ENCODE results near the gene CHPT1.

CHPT1 gene

DNA sequence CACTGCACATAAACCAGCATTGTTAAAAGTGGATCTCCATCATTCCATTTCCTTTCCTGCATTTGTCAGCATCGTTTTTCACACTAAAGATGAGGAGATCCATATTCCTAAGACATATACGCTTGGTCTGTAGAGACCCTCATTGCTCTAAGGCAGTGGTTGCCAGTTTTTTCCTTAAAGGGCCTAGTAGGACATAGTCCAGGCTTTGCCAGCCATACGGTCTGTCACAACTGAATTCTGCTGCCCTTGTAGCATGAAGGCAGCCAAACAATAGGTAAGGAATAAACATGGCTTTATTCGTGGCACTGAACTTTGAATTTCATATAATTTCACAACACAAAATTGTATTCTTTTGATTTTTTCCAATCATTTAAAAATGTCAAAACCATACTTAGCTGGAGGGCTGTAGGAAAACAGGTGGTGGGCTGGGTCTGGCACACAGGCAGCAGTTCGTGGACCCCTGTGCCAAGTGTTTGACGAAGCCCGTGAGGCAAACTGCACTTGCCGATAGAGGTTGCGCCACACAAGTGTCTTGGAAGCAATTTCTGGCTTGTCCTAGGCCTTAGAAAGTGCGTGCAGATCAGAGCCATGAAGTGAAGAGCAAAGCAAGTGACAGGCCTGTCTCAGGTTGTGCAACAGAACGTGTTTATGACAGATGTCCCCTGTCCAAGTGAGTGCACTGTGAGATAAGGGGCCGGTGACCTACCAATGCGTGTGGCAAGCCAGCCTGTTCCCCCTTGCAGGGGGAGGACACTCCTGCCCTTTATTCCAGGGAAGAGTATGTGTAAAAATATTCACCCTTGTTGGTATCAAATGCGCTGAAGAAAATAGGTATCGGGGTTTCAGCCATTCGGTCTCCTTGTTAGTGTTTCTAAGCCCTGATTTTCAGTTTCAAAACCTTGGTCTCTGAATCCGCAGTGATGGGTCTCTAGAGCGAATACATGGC, 916 bp upstream of the CHPT1 start:
- no peaks in the 10 kb centered on the region for H3K36me3 Mint-ChIP-seq
- peak overlapping the region; percentile 41 for H3K27ac Mint-ChIP-seq
- H3K4me1 Mint-ChIP-seq (ENCODE audit: low read depth) = peaks cover 42% of the 10 kb centered on the region
- no peaks in the 10 kb centered on the region for H3K27me3 Mint-ChIP-seq
- H3K4me3 Mint-ChIP-seq = peak overlapping the region; percentile 91
- H3K9me3 Mint-ChIP-seq (ENCODE audit: low read depth) = no peaks in the 10 kb centered on the region

DNA sequence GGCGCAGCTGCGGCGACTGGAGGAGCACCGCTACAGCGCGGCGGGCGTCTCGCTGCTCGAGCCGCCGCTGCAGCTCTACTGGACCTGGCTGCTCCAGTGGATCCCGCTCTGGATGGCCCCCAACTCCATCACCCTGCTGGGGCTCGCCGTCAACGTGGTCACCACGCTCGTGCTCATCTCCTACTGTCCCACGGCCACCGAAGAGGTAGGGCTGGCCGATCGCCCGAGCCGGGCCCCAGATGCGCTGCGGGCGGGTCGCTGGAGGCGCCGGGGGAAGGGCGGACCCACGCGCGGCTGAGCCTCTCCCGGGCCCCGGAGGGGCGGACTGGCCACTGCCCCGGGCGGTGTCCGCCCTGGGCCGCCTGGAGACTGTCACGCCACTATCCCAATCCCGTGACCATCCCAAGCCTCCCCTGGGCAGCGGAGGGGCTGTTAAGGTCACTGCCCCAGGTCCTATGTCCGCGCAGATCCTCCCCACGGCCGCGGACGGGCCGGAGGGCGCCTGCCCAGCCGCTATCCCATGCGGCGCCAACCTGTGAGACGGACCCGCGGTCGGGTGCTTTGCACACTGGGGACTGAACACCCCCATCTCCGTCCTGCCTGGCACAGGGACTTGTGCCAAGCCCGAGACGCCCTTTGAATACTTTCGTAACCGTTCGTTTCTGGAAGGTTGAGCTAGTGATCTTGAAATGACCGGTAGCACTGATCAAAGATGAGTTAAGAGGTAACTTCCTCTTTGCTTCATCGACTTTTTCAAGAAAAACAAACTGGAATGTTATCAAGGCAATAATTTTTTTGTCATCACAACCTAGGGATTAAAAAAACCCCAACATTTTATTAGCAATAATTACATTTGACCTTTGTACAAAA, 725 bp downstream of the CHPT1 start:
- H3K36me3 Mint-ChIP-seq = no peaks in the 10 kb centered on the region
- H3K27me3 Mint-ChIP-seq = no peaks in the 10 kb centered on the region
- peak overlapping the region; percentile 86 for H3K27ac Mint-ChIP-seq
- H3K4me1 Mint-ChIP-seq (ENCODE audit: low read depth) = peaks cover 47% of the 10 kb centered on the region
- peak overlapping the region; percentile 92 for H3K4me3 Mint-ChIP-seq
- H3K9me3 Mint-ChIP-seq (ENCODE audit: low read depth) = no peaks in the 10 kb centered on the region

DNA sequence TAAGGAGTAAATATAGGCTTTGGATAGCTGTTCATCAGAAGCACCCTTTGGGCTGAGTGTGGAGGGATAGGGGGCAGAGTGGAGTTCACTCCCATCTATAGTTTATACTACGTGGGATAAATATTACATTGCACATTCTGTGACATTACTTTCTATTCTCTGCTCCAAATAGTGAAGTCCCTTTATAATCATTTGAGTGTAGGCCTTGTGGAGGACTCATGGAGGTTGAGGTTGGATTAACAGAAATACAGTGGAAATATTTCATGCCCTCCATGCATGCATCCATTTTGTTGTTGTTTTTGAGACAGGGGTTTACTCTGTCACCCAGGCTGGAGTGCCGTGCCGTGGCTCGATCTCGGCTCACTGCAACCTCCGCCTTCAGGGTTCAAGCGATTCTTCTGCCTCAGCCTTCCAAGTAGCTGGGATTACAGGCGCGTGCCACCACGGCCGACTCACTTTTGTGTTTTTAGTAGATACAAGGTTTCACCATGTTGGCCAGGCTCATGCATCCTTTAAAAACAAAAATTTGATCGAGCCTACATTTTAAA, 1.4 kb downstream of the CHPT1 start:
- H3K27me3 Mint-ChIP-seq = no peaks in the 10 kb centered on the region
- peaks cover 47% of the 10 kb centered on the region for H3K4me1 Mint-ChIP-seq (ENCODE audit: low read depth)
- H3K4me3 Mint-ChIP-seq = peak overlapping the region; percentile 92
- no peaks in the 10 kb centered on the region for H3K36me3 Mint-ChIP-seq
- no peaks in the 10 kb centered on the region for H3K9me3 Mint-ChIP-seq (ENCODE audit: low read depth)
- peak overlapping the region; percentile 86 for H3K27ac Mint-ChIP-seq

DNA sequence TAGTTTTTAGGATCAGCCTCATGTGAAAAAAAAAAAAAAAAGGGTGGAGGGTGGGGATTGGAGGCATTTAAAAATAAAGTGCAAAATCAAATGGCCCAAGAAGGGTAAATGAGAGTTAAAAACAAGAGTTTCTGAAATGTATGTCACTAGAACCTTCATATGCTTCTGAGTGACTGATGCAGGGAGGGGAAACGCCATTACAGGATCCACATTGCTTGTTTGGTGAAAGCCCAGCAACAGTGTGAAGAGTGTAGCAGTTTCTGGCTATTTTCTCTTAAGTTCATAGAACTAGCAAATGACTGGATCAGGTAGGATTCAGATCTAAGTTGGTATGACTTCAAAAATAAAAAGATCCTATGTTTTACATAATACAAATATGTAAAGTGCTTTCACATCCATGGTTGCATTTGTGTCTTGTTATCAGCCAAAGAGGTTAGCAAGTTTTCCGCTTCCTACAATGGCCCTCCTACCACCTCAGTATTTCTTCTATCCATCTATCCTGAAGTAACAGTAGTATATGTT, 2.9 kb downstream of the CHPT1 start:
- Mint-ChIP-seq H3K9me3 (ENCODE audit: low read depth) (no peaks in the 10 kb centered on the region), H3K27ac (peak overlapping the region; percentile 42), H3K36me3 (no peaks in the 10 kb centered on the region), H3K4me3 (peak overlapping the region; percentile 47), H3K4me1 (ENCODE audit: low read depth) (peaks cover 45% of the 10 kb centered on the region), H3K27me3 (no peaks in the 10 kb centered on the region)

DNA sequence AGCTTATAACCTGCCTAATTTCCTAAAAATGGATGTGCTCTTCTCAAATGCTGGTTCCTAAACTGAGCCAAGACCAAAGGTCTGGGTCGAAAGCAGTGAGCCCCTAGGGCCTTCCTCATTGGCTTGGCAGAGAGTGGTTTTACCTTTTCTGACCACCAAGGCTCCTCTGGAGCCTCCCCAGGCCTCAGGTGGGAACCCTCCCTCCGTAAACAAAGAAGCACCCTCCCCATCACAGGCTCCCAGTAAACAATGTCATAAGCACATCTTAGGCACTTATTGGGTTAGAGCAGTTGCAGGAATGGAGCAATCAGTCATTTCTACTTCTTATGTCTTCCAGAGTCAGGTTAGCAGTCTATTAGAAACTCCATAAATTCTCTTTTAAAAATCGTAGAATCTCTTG, 6.0 kb downstream of the CHPT1 start:
- H3K4me1 Mint-ChIP-seq (ENCODE audit: low read depth) = peaks cover 33% of the 10 kb centered on the region
- H3K9me3 Mint-ChIP-seq (ENCODE audit: low read depth) = no peaks in the 10 kb centered on the region
- H3K36me3 Mint-ChIP-seq = no peaks in the 10 kb centered on the region
- H3K27me3 Mint-ChIP-seq = no peaks in the 10 kb centered on the region
- H3K27ac Mint-ChIP-seq = no peak overlapping the region
- no peak overlapping the region for H3K4me3 Mint-ChIP-seq

DNA sequence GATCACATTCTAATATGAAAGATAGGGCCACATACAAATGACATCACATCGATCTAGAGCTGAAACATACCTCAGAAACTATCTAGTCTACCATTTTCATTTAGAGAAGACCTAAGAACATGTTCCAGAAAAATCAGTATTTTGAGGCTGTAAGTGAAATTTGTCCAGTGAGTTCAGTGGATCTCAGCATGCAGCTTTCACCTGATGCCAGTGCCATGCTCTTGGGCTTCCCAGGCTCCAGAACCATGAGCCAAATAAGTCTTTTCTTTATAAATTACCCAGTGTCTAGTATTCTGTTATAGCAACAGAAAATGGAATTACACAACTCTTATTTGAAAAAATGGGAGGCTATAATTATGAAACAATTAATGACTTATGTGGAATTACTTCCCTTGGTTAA, 9.0 kb downstream of the CHPT1 start:
- Mint-ChIP-seq H3K4me3 (no peak overlapping the region), H3K36me3 (no peaks in the 10 kb centered on the region), H3K27ac (no peak overlapping the region), H3K4me1 (ENCODE audit: low read depth) (peaks cover 15% of the 10 kb centered on the region), H3K27me3 (no peaks in the 10 kb centered on the region), H3K9me3 (ENCODE audit: low read depth) (no peaks in the 10 kb centered on the region)

DNA sequence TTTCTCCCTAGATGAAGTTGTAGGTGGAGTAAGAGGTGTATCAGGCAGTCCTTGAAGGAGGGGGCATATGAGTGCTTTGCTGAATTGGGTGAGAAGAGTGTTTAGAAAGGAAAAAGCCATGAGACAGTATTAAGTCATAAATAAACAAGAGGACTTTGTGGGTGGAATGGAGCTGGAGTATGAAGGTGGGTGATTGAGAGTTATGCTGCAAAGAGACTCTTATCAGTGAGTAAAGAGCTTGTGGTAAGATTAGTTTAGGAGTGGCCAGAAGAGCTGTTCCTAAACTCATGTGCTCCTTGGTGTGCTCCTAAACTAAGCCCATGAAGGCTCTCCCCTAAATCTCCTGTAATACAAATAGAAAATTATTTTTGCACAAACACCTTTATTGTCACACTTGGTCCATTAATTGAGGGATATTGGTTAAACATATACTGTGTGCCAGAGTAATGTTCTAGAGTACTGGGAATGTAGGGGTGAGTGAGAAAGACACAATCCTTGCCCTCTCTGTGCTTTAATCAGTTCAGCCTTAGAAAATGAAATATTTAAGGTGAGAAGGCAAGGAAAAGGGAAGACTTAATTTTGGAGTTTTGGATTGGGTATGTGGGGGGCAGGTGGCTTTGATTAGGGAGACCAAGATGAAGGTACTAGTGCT, 9.8 kb downstream of the CHPT1 start:
- H3K36me3 Mint-ChIP-seq = no peaks in the 10 kb centered on the region
- peaks cover 8% of the 10 kb centered on the region for H3K4me1 Mint-ChIP-seq (ENCODE audit: low read depth)
- H3K27ac Mint-ChIP-seq = no peak overlapping the region
- H3K4me3 Mint-ChIP-seq = no peak overlapping the region
- H3K9me3 Mint-ChIP-seq (ENCODE audit: low read depth) = no peaks in the 10 kb centered on the region
- no peaks in the 10 kb centered on the region for H3K27me3 Mint-ChIP-seq

DNA sequence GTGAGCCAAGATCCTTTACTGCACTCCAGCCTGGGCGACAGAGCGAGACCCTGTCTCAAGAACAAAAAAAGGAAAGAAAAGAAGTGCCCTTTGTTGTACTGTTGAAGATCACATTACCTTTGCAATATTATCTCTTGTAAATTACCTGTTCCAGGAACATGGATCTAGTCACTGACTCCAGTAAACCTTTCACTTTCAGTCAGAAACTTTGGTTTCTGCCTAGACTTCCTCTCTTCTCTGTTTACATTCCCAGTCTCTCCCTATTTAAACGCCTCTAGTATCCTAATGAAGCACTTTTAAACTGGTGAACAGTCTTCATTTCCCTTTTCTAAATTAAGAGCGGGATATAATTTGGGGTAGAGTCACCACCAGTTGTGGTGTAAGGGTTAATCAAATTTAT, 12.8 kb downstream of the CHPT1 start:
- Mint-ChIP-seq H3K9me3 (ENCODE audit: low read depth) (no peaks in the 10 kb centered on the region), H3K27ac (no peak overlapping the region), H3K27me3 (no peaks in the 10 kb centered on the region), H3K4me3 (no peak overlapping the region), H3K4me1 (ENCODE audit: low read depth) (peaks cover 8% of the 10 kb centered on the region), H3K36me3 (no peaks in the 10 kb centered on the region)

DNA sequence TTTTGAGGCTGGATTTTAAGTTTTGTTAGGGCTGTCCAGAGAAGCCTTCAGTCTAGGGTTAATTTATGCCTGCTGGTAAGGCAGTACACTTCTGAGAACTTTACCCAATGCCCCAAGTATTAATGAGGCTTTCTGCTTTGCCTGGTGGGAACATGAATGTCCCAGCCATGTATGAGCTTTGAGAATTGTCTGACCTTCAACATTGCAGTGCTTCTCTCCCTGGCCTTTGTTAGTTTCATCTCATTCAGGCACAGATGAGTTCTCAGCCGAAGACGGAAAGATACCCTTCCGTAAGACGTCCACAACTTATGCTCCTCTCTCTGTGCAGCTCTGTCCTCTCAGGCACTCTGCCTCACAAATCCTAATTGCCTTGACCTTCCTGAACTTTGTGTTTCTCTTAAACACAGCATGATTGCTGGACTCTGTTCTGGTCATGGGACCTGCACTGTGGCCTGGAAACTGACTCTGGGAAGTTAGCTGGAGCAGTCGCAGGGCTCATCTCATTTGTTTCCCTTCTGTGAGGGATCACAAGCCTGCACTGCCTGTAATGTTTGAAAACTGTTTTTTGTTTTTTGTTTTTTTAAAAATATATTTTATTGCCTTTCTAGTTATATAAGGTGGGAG, 15.7 kb downstream of the CHPT1 start:
- H3K4me3 Mint-ChIP-seq = no peak overlapping the region
- H3K9me3 Mint-ChIP-seq (ENCODE audit: low read depth) = no peaks in the 10 kb centered on the region
- no peaks in the 10 kb centered on the region for H3K27me3 Mint-ChIP-seq
- no peak overlapping the region for H3K27ac Mint-ChIP-seq
- H3K36me3 Mint-ChIP-seq = peaks cover 7% of the 10 kb centered on the region
- H3K4me1 Mint-ChIP-seq (ENCODE audit: low read depth) = peaks cover 4% of the 10 kb centered on the region

DNA sequence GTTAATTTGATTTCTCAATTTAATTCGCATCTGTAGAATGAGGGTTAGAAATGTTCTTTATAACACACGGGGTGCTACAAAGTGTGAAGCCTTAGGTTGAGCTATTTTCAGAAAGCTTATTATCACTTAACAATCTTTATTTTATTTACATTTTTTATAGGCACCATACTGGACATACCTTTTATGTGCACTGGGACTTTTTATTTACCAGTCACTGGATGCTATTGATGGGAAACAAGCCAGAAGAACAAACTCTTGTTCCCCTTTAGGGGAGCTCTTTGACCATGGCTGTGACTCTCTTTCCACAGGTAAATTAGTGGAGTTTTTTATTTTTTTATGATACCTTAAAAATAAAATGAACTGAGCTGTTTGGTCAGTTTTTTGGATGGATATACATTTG, 16.5 kb downstream of the CHPT1 start:
- H3K27ac Mint-ChIP-seq = no peak overlapping the region
- H3K9me3 Mint-ChIP-seq (ENCODE audit: low read depth) = no peaks in the 10 kb centered on the region
- peaks cover 4% of the 10 kb centered on the region for H3K4me1 Mint-ChIP-seq (ENCODE audit: low read depth)
- no peak overlapping the region for H3K4me3 Mint-ChIP-seq
- H3K36me3 Mint-ChIP-seq = peaks cover 9% of the 10 kb centered on the region
- no peaks in the 10 kb centered on the region for H3K27me3 Mint-ChIP-seq

DNA sequence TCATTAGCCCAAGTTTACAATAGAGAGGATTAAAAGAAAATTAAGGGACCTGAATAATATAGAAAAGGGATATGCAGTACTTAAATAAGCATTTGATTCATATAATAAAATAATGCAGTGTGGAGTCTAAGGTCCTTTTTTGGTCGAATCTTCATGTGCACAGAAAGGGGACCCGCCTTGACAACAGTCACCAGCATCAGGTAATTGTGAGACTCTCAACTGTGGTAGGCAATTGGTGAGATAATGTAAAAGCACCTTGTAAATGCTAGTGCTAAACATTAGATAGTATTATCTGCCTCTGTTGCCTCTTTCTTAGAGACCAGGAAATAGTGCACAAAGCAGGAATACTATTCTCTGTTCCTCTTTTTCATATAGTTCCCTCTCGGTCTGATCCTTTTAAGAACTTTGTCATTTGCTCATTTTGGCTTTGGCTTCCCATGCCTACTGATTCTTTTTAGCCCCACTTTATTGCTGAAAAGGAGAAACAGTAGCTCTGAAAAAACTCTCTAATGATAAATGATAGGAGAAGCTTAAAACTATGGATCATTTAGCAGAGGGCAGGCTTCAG, 17.5 kb downstream of the CHPT1 start:
- no peaks in the 10 kb centered on the region for H3K4me1 Mint-ChIP-seq (ENCODE audit: low read depth)
- no peak overlapping the region for H3K4me3 Mint-ChIP-seq

DNA sequence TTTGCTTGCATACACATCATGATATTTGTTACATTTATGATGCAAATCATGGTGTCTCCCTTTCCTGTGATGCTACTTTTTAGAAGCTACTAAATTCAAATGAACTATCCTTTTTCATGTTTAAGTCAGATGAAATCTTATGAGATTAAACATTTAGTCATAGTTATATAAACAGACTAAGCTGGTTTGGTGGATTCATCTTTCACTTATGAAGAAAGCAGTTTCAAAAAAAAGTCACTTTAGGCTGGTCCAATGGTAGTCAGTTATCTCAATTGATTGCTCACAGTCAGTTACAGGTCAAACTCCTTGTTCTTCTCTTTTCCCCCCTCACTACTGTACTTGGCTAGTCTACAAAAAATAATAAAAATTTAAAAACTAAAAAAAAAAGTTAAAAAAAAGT, 22.1 kb downstream of the CHPT1 start:
- H3K9me3 Mint-ChIP-seq (ENCODE audit: low read depth) = no peaks in the 10 kb centered on the region
- peaks cover 9% of the 10 kb centered on the region for H3K36me3 Mint-ChIP-seq
- no peaks in the 10 kb centered on the region for H3K4me1 Mint-ChIP-seq (ENCODE audit: low read depth)
- no peaks in the 10 kb centered on the region for H3K27me3 Mint-ChIP-seq
- H3K27ac Mint-ChIP-seq = no peak overlapping the region
- H3K4me3 Mint-ChIP-seq = no peak overlapping the region

More for the DNA sequence above, 17.5 kb downstream of the CHPT1 start:
- Mint-ChIP-seq H3K27me3 (no peaks in the 10 kb centered on the region), H3K27ac (no peak overlapping the region), H3K36me3 (peaks cover 9% of the 10 kb centered on the region), H3K9me3 (ENCODE audit: low read depth) (no peaks in the 10 kb centered on the region)

DNA sequence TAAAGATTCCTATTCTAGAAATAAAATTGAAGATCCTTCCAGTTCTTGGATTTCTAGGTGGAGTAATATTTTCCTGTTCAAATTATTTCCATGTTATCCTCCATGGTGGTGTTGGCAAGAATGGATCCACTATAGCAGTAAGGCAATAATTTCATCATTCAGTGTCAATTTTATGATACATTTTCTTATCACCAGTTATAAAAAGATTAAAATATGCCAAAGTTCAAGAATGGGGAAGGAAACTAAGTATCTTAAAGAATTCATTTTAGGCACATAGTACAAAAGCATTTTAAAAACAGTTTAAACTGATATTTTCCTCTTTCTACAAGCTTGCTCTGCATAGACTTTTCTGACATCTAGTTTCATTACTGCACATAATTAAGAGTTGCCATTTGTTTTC, 22.7 kb downstream of the CHPT1 start:
- Mint-ChIP-seq H3K36me3 (peaks cover 9% of the 10 kb centered on the region), H3K9me3 (ENCODE audit: low read depth) (no peaks in the 10 kb centered on the region), H3K27ac (no peak overlapping the region), H3K27me3 (no peaks in the 10 kb centered on the region), H3K4me1 (ENCODE audit: low read depth) (no peaks in the 10 kb centered on the region), H3K4me3 (no peak overlapping the region)

DNA sequence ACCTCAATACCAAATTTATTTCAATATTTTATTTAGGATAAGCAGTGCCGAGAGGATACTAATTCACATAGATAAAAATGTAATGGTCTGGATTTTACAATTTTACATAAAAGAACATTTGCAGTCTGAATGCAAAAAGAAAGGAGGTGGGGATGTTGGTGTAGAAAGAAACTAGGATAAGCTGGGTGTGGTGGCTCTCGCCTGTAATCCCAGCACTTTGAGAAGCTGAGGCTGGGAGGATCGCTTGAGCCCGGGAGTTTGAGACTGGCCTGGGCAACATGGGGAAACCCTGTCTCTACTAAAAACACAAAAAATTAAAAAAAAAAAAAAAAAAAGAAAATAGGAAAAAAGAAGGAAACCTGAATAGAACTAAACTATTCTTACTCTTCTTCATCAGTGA, 25.0 kb downstream of the CHPT1 start:
- H3K27ac Mint-ChIP-seq = no peak overlapping the region
- H3K27me3 Mint-ChIP-seq = no peaks in the 10 kb centered on the region
- H3K4me3 Mint-ChIP-seq = no peak overlapping the region
- no peaks in the 10 kb centered on the region for H3K9me3 Mint-ChIP-seq (ENCODE audit: low read depth)
- peaks cover 6% of the 10 kb centered on the region for H3K36me3 Mint-ChIP-seq
- no peaks in the 10 kb centered on the region for H3K4me1 Mint-ChIP-seq (ENCODE audit: low read depth)
